ENCODE measurements around the gene PHYHD1. TPM values are rescaled to one million over a fixed set of nuclear protein-coding genes. Genes with fewer than 3 reads are reported as not detected.

The PHYHD1 gene
- total and polyA plus RNA-seq, 10 of the 15 experiments (the other 5 are each of a cell fraction or from before 2014, with no cell fraction given): 0.09 to 0.17 TPM; not detected in 8

GRCh38 chr9:128908372-128908771, 12.4 kb upstream of the PHYHD1 start:
- no peaks in the 10 kb centered on the region for H3K79me2 ChIP-seq (ENCODE audit: control insufficient read depth, insufficient read depth, low read length)
- no peaks in the 10 kb centered on the region for H3K9me3 ChIP-seq (replicated peaks; ENCODE audit: control insufficient read depth, insufficient read depth, low read length)
- in situ Hi-C loops (cut with MboI): no loop called here
- ATAC-seq (no peak), DNase-seq (ENCODE audit: low read depth, low spot score) (no peak), FAIRE-seq (no peak)
- ChIA-PET RAD21 (ENCODE audit: unreplicated experiment) (no interaction called here), POLR2A (interaction anchor here (1.5 kb wide), 1 partner anchor 17 kb away, joined by 4 read pairs; no protein-coding TSS in a partner anchor), CTCF (interaction anchor here (1.4 kb wide), 1 partner anchor 17 kb away, joined by 4 read pairs; no protein-coding TSS in a partner anchor), SMC1A (ENCODE audit: uncharacterized antibody, unreplicated experiment) (no interaction called here)
- no peak overlapping the region for H3K27ac ChIP-seq (ENCODE audit: control insufficient read depth, insufficient read depth)
- intact Hi-C loops (cut with micrococcal nuclease; ENCODE audit: unreplicated experiment): no loop called here
- no peak overlapping the region for H3K9ac ChIP-seq (ENCODE audit: control insufficient read depth, insufficient read depth, low read length)
- H3K4me1 ChIP-seq (ENCODE audit: control insufficient read depth, insufficient read depth, low read length): no peaks in the 10 kb centered on the region
- peaks cover 8 to 28% of the 10 kb centered on the region in 2 experiments; a peak in 3 of 4 replicates for H3K36me3 ChIP-seq (ENCODE audit: control insufficient read depth in 2 of 2, insufficient read depth in 2 of 2, low read length in 1 of 2)
- WGBS (ENCODE audit: insufficient coverage, insufficient replicate concordance, low lambda C conversion rate, missing lambda C conversion rate): 98% methylated on average over 24 of the region's 24 CpGs
- no peak overlapping the region for H2AFZ ChIP-seq (ENCODE audit: control insufficient read depth, low read depth, low read length)
- H3K4me2 ChIP-seq (ENCODE audit: control insufficient read depth, insufficient read depth): no peak overlapping the region
- no peaks in the 10 kb centered on the region for H4K20me1 ChIP-seq (ENCODE audit: control insufficient read depth, insufficient read depth)
- no peak overlapping the region for H3K4me3 ChIP-seq
- BruUV-seq (replicated peaks): no TSS peak
- H3K27me3 ChIP-seq (replicated peaks in 1 of 2; ENCODE audit: control insufficient read depth in 2 of 2, insufficient read depth in 2 of 2, low read length in 1 of 2): no peaks in the 10 kb centered on the region
- no peak for TF ChIP-seq IKZF1 (conservative IDR thresholded peaks at IDR 0.05)
- no peak for TF ChIP-seq MYB (IDR thresholded peaks at IDR 0.05; ENCODE audit: borderline replicate concordance, low read depth, low read length)
- TF ChIP-seq EP300 (IDR thresholded peaks at IDR 0.05; ENCODE audit: borderline replicate concordance in 1 of 2, control insufficient read depth in 1 of 2, low read depth in 2 of 2, low read length in 2 of 2): no peak
- no peak for TF ChIP-seq GABPA (IDR thresholded peaks at IDR 0.05; ENCODE audit: low read depth)
- TF ChIP-seq RBBP5 (conservative IDR thresholded peaks at IDR 0.05): no peak
- TF ChIP-seq NR2F1 (conservative IDR thresholded peaks at IDR 0.05): no peak
- TF ChIP-seq STAT1 (conservative IDR thresholded peaks at IDR 0.05): no peak
- no peak for TF ChIP-seq HDAC6 (IDR thresholded peaks at IDR 0.05; ENCODE audit: unreplicated experiment)
- no peak for TF ChIP-seq BRCA1 (IDR thresholded peaks at IDR 0.05; ENCODE audit: low read depth, low read length)
- TF ChIP-seq, protein P1, sequence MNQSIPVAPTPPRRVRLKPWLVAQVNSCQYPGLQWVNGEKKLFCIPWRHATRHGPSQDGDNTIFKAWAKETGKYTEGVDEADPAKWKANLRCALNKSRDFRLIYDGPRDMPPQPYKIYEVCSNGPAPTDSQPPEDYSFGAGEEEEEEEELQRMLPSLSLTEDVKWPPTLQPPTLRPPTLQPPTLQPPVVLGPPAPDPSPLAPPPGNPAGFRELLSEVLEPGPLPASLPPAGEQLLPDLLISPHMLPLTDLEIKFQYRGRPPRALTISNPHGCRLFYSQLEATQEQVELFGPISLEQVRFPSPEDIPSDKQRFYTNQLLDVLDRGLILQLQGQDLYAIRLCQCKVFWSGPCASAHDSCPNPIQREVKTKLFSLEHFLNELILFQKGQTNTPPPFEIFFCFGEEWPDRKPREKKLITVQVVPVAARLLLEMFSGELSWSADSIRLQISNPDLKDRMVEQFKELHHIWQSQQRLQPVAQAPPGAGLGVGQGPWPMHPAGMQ (IDR thresholded peaks at IDR 0.05; ENCODE audit: borderline replicate concordance): no peak
- TF ChIP-seq, protein P2, sequence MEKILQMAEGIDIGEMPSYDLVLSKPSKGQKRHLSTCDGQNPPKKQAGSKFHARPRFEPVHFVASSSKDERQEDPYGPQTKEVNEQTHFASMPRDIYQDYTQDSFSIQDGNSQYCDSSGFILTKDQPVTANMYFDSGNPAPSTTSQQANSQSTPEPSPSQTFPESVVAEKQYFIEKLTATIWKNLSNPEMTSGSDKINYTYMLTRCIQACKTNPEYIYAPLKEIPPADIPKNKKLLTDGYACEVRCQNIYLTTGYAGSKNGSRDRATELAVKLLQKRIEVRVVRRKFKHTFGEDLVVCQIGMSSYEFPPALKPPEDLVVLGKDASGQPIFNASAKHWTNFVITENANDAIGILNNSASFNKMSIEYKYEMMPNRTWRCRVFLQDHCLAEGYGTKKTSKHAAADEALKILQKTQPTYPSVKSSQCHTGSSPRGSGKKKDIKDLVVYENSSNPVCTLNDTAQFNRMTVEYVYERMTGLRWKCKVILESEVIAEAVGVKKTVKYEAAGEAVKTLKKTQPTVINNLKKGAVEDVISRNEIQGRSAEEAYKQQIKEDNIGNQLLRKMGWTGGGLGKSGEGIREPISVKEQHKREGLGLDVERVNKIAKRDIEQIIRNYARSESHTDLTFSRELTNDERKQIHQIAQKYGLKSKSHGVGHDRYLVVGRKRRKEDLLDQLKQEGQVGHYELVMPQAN (conservative IDR thresholded peaks at IDR 0.05): no peak
- TF ChIP-seq TBL1XR1 (IDR thresholded peaks at IDR 0.05; ENCODE audit: low read depth, low read length): no peak
- TF ChIP-seq CBFB (IDR thresholded peaks at IDR 0.05; ENCODE audit: low read depth): no peak
- TF ChIP-seq MEF2B (IDR thresholded peaks at IDR 0.05; ENCODE audit: partially characterized antibody, poor library complexity, severe bottlenecking): no peak
- TF ChIP-seq NRF1 (conservative IDR thresholded peaks at IDR 0.05; ENCODE audit: low read depth, low read length): no peak
- no peak for TF ChIP-seq SKIL (IDR thresholded peaks at IDR 0.05; ENCODE audit: low read depth, poor library complexity, severe bottlenecking)
- TF ChIP-seq, protein P3, sequence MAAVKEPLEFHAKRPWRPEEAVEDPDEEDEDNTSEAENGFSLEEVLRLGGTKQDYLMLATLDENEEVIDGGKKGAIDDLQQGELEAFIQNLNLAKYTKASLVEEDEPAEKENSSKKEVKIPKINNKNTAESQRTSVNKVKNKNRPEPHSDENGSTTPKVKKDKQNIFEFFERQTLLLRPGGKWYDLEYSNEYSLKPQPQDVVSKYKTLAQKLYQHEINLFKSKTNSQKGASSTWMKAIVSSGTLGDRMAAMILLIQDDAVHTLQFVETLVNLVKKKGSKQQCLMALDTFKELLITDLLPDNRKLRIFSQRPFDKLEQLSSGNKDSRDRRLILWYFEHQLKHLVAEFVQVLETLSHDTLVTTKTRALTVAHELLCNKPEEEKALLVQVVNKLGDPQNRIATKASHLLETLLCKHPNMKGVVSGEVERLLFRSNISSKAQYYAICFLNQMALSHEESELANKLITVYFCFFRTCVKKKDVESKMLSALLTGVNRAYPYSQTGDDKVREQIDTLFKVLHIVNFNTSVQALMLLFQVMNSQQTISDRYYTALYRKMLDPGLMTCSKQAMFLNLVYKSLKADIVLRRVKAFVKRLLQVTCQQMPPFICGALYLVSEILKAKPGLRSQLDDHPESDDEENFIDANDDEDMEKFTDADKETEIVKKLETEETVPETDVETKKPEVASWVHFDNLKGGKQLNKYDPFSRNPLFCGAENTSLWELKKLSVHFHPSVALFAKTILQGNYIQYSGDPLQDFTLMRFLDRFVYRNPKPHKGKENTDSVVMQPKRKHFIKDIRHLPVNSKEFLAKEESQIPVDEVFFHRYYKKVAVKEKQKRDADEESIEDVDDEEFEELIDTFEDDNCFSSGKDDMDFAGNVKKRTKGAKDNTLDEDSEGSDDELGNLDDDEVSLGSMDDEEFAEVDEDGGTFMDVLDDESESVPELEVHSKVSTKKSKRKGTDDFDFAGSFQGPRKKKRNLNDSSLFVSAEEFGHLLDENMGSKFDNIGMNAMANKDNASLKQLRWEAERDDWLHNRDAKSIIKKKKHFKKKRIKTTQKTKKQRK (IDR thresholded peaks at IDR 0.05; ENCODE audit: low read depth, low read length): no peak
